OCI-M1 (cell line): ENCODE data around the gene STAT5B.
"Not testable (repeated sequence)": the region's sequence is repeated elsewhere in the genome, so short reads cannot be mapped to it uniquely, and the experiment has no call there.

Experiments
- DNase-seq: peaks from one replicate; lab custom pipeline; 2025; lab: John Stamatoyannopoulos, UW

STAT5B gene

GRCh38 chr17:42276359-42276608, at the start of gene STAT5B:
TSS of gene STAT5B (minus strand) at chr17:42276391. CDS start at chr17:42232127, 44,264 bp downstream.
- DNase-seq: peak; percentile 77

GRCh38 chr17:42325026-42325425, 48.8 kb upstream of the STAT5B start:
- no peak for DNase-seq

GRCh38 chr17:42323268-42323773, 47.1 kb upstream of the STAT5B start:
- DNase-seq: no peak

GRCh38 chr17:42322382-42323267, 46.4 kb upstream of the STAT5B start:
- peak; percentile 97 for DNase-seq

GRCh38 chr17:42321555-42321954, 45.4 kb upstream of the STAT5B start:
- no peak for DNase-seq

- not testable (repeated sequence) for DNase-seq
Measured at GRCh38 chr17:42317967-42318366, 41.8 kb upstream of the STAT5B start.

- peak; percentile 56 for DNase-seq
Measured at GRCh38 chr17:42317266-42317845, 41.2 kb upstream of the STAT5B start.

GRCh38 chr17:42316755-42317154, 40.6 kb upstream of the STAT5B start:
- DNase-seq: no peak

GRCh38 chr17:42315402-42316156, 39.4 kb upstream of the STAT5B start:
- peak; percentile 62 for DNase-seq

GRCh38 chr17:42313773-42314566, 37.8 kb upstream of the STAT5B start:
- DNase-seq: peak; percentile 78

- peak; percentile 73 for DNase-seq
Measured at GRCh38 chr17:42313389-42313772, 37.2 kb upstream of the STAT5B start.

GRCh38 chr17:42312285-42313130, 36.3 kb upstream of the STAT5B start:
- DNase-seq: peak; percentile 99

GRCh38 chr17:42312035-42312284, 35.8 kb upstream of the STAT5B start:
- no peak for DNase-seq

- DNase-seq: peak; percentile 97
Measured at GRCh38 chr17:42311240-42312034, 35.2 kb upstream of the STAT5B start.

- peak; percentile 40 for DNase-seq
Measured at GRCh38 chr17:42310787-42311215, 34.6 kb upstream of the STAT5B start.

- DNase-seq: peak; percentile 16
Measured at GRCh38 chr17:42309986-42310786, 34.0 kb upstream of the STAT5B start.

- DNase-seq: no peak
Measured at GRCh38 chr17:42309142-42309541, 33.0 kb upstream of the STAT5B start.

- DNase-seq: no peak
Measured at GRCh38 chr17:42308446-42308845, 32.3 kb upstream of the STAT5B start.

GRCh38 chr17:42307362-42307927, 31.3 kb upstream of the STAT5B start:
- DNase-seq: no peak
